CD1c-positive myeloid dendritic cell (primary cell): ENCODE data around the gene CYP3A5.
"Not testable (repeated sequence)": the region's sequence is repeated elsewhere in the genome, so short reads cannot be mapped to it uniquely, and the experiment has no call there.

Experiments
- DNase-seq: peaks from one replicate; pipeline ENCODE4 v3.0.0-alpha.2; 2016; ENCODE audit errors: extremely low spot score

CYP3A5 gene

GRCh38 chr7:99642027-99642426 lies 37.8 kb downstream of the CYP3A5 start:
- peak; percentile 13 for DNase-seq

GRCh38 chr7:99639267-99639666 lies 40.5 kb downstream of the CYP3A5 start:
- no peak for DNase-seq

- DNase-seq, result no peak
Measured at GRCh38 chr7:99638731-99639130, 41.1 kb downstream of the CYP3A5 start.

- DNase-seq, result not testable (repeated sequence)
Measured at GRCh38 chr7:99637414-99637813, 42.4 kb downstream of the CYP3A5 start.

GRCh38 chr7:99631295-99632109 lies 48.3 kb downstream of the CYP3A5 start:
- peak; percentile 30 for DNase-seq

- DNase-seq, result no peak
Measured at GRCh38 chr7:99629643-99630042, 50.2 kb downstream of the CYP3A5 start.

- no peak for DNase-seq
Measured at GRCh38 chr7:99628471-99629465, 51.0 kb downstream of the CYP3A5 start.

GRCh38 chr7:99627513-99627912 lies 52.3 kb downstream of the CYP3A5 start:
- no peak for DNase-seq

- DNase-seq, result no peak
Measured at GRCh38 chr7:99626661-99627060, 53.1 kb downstream of the CYP3A5 start.

GRCh38 chr7:99625961-99626360 lies 53.8 kb downstream of the CYP3A5 start:
- DNase-seq, result no peak

GRCh38 chr7:99625321-99625720 lies 54.5 kb downstream of the CYP3A5 start:
- no peak for DNase-seq

GRCh38 chr7:99624484-99624883 lies 55.3 kb downstream of the CYP3A5 start:
- peak; percentile 22 for DNase-seq

GRCh38 chr7:99623702-99624447 lies 55.9 kb downstream of the CYP3A5 start:
- DNase-seq, result no peak

GRCh38 chr7:99623091-99623693 lies 56.6 kb downstream of the CYP3A5 start:
- no peak for DNase-seq

GRCh38 chr7:99622596-99622995 lies 57.2 kb downstream of the CYP3A5 start:
- no peak for DNase-seq

- DNase-seq, result no peak
Measured at GRCh38 chr7:99621271-99621670, 58.5 kb downstream of the CYP3A5 start.

GRCh38 chr7:99619571-99620130 lies 60.1 kb downstream of the CYP3A5 start:
- DNase-seq, result no peak

- DNase-seq, result no peak
Measured at GRCh38 chr7:99618726-99619125, 61.1 kb downstream of the CYP3A5 start.

GRCh38 chr7:99617192-99617781 lies 62.5 kb downstream of the CYP3A5 start:
- no peak for DNase-seq

GRCh38 chr7:99616359-99617191 lies 63.2 kb downstream of the CYP3A5 start, which contains the start of gene ZSCAN25:
Gene ZSCAN25 (plus strand): TSS chr7:99616946. CDS start chr7:99619607, 2,661 bp downstream.
- peak; percentile 85 for DNase-seq
